Measurements from ENCODE around the gene ULBP2.
A peak's percentile ranks its signal among the peaks of the same experiment; 100 is the strongest.
"Not testable (repeated sequence)": the region's sequence is repeated elsewhere in the genome, so short reads cannot be mapped to it uniquely, and the experiment has no call there.

The ULBP2 gene

DNA sequence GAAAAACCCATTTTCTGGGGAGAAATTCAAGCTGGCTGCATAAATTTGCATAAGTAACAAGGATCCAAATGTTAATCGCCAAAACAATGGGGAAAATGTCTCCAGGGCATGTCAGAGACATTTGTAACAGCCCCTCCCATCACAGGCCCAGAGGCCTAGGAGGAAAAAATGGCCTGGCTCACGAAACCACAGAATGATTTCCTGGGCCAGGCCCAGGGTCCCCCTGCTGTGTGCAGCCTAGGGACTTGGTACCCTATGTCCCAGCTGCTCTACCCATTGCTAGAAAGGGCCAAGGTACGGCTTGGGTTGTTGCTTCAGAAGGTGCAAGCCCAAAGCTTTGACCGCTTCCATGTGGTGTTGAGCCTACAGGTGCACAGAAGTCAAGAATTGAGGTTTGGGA, 33.3 kb upstream of the ULBP2 start:
- not testable (repeated sequence) for DNase-seq (ENCODE audit: low read depth)

DNA sequence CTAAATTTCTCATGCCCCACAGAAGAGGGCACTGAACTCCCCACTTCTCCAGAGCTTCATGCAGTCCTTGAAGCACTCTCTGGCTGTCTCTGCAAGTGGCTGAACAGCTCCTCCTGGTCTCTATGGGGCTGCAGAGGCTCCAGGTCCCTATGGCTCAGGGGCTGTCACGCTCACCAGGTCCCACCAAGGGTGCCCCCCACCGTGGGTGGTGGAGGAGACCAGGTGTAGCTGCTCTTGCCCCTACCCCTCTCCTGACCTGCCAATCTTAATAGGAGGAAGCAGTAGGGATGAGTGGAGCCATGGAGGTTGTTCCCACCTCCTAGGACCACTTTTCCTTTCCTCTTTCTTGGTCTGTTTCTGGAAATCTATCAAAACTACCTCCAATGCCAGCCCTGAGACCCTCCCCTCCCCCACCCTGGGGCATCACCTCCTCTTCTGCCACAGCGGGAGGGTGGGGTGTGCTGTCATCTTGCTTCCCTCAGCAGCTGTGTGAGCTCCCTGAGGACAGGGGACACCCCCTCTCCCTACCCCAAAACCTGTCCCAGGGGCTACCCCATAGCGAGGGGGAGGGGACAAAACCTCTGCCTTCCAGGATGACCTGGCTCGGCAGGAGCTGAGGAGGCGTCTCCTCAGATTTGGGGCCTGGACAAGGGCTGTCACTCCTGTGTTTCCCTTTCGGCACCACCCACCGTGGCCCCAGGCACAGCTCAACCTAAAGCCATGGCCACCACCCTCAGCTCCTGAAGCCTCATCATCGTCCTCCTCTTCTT, 31.9 kb upstream of the ULBP2 start:
- DNase-seq (ENCODE audit: low read depth) = no peak

DNA sequence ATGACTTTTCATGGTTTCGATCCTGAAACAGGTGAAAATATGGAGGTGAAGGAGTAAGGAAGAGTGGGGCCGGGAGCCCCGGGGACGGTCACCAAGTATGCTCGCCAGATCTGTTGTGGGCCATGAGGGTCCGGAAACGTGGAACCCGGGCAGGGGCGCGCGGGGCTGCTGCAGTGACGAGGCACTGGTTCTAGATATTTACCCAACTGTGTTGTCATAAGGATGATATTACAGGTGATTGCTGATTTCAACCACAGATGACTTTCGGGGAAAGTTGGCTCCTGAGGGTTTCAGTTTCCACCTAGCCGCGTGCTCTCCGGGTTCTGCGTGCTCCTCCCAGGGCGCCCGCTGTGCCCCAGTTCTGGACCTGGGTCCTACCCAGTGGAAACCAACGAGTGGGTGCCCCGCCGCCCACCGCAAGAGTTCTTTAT, 31.1 kb upstream of the ULBP2 start:
- DNase-seq (ENCODE audit: low read depth) = no peak

DNA sequence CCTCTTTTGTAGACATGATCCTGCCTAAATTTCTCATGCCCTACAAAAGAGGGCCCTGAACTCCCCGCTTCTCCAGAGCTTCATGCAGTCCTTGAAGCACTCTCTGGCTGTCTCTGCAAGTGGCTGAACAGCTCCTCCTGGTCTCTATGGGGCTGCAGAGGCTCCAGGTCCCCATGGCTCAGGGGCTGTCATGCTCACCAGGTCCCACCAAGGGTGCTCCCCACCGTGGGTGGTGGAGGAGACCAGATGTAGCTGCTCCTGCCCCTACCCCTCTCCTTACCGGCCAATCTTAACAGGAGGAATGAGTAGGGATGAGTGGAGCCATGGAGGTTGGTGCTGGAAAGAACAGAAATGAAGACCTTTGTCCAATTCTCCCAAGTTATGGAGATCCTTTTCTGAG, 29.1 kb upstream of the ULBP2 start:
- DNase-seq (ENCODE audit: low read depth) = not testable (repeated sequence)

DNA sequence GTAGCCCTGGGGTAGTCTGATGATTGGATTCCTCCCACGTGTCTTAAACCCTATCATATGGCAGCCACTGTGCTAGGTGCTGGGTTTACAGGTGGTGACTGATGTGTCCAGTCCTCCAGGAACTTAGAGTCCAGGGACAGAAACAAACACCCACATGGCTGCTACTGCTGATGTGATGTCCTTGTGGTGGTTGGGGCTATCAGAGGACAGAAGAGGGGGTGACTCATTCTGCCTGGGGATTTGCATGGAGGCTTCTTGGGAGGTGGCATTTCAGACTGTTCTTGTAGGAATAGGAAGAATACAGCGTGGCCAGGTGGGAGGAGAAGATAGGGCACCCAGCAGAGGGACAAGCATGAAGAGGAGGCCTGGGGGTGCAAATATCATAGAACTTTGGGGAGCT, 28.7 kb upstream of the ULBP2 start:
- no peak for DNase-seq (ENCODE audit: low read depth)

DNA sequence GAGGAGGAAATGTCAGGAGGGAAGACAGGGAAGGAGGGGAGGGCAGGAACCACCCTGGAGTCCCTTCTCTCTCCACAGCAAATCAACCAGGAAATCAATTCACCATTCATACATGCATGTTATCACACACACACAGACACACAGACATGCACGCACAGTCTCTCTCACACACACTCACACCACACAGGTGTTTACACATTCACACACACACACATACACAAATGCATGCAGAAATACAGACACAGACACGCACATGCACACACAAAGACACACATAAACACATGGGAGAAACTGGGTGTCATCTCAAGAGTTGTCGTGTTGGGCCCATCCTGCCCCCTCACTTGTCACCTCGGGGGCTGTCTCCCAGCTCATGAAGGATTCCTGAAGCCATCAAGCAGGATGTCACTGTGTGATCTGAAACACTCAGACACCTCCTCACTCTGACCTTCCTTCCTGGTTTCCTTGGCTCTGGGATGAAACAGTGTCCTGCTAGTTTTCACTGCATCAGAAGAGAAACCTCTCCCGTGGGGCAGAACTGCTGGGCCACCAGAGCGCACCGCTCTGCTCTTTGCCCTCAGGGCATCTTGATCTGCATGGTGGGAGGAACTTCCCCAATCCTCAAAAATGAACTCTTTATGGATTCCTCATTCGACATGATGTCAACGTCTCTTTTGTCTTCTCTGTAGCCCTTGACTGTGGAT, 28.1 kb upstream of the ULBP2 start:
- DNase-seq (ENCODE audit: low read depth) = no peak

DNA sequence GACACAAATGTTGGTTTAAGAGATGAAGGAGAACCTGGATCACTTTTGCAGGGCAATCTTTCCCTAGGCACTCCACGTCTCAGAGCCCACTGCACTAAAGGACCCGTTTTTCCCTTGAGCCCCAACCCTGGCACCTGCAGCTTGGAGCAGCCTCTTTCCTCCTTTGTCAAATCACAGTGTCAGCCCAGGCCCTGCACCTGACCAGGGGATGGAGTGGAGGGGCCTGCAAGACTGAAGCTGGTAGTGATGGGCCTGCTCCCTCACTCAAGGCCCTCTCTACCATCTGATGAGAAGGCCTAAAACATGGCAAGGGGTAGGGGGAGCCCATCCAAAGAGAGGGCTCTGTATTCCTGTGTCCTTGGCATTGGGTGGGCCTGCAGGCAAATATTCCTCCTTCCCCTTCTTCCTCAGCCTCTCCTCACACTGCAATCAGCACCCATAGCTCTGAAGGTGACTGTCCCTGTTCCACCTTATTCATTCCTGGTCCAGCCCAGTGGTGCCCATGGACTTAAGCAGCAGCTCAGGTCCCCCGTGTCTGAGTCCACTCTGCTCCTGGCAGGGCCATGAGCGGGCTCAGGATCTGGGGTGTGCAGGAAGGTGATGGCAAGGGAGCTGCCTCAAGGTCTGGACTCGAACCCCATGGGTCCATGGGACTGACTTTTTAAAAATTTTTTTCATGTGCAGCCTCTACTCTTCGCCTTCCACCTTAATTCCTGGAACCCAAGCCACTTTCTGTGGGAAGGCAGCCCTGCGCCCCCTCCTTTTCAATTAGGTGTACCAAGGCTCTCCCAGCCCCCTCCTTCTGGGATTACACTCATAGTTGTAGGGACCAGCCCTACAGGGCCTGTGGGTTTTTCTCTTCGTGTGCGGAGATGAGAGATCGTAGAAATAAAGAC, 25.6 kb upstream of the ULBP2 start:
- no peak for DNase-seq (ENCODE audit: low read depth)

DNA sequence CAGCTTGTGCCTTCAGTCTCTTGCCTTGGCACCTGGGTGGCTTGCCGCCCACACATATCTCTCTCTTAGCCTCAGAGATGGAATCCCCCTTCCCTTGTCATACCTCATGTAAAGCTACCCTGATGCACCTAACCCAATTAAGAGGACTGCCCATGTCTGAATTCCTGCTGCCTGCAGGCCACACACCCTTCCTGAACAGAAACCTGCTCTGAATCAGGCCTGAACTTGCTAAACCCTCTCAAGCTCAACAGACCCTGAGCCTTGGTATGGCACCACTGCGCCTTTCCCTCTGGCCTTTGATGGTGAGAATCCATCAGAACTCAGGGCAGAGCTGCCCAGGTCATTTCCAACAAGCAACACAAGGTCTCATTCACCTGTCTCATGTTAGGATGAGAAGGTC, 24.1 kb upstream of the ULBP2 start:
- DNase-seq (ENCODE audit: low read depth) = no peak

DNA sequence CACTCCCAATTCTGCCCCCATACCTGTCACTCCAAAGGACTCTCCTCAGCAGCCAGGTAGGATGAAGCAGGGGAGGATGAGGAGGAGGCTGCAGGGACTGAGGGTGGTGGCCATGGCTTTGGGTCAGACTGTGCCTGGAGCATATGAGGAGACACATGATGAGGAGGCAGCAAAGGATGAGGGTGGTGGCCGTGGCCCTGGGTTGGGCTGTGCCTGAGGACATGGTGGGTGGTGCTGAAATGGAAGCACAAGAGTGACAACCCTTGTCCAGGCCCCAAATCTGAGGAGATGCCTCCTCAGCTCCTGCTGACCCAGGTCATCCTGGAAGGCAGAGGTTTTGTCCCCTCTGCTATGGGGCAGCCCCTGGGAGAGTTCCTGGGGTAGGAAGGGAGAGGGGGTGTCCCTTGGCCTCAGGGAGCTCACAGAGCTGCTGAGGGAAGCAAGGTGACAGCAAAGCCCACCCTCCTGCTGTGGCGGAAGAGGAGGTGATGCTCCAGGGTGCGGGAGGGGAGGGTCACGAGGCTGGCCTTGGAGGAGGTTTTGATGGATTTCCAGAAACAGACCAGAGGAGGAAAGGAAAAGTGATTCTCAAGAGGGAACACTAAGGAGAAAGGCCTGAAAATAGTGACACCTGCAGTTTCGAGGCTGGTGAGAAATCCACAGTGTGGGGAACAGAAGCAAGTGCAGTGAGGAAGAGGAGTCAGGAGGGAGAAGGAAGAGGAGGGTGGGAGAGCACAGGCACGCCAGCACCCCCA, 23.5 kb upstream of the ULBP2 start:
- DNase-seq (ENCODE audit: low read depth) = no peak

DNA sequence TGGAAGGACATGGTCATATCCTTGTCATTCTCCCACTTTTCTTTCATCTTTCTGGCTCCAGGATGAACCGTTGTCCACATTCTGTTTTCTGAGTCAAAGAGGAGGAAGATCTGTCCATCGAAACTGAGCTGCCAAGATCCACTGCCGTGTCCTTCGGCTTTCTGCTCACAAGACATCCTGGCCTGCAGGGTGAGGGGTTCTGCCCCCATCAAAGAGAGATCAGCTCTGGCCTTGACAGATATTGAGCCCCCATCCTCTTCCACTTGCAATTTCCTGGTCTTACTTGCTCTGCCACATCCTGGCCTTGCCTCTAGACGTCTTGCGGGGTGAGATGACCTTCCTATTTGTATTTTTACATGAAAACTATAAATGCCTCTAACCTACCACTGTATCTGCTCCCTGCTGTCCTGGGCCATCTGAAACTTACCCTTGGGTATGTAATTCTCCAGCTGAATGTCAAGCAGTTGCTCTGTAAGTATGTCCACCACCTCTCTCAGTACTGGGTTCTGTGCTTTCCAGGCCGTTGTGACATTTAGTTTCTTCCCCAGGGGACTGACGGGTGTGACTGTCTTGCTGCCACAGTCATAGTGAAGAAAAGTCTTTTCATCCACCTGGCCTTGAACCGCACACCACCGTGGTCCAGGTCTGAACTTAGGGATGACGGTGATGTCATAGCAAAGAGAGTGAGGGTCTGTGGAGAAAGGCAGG, 22.5 kb upstream of the ULBP2 start:
- not testable (repeated sequence) for DNase-seq (ENCODE audit: low read depth)

DNA sequence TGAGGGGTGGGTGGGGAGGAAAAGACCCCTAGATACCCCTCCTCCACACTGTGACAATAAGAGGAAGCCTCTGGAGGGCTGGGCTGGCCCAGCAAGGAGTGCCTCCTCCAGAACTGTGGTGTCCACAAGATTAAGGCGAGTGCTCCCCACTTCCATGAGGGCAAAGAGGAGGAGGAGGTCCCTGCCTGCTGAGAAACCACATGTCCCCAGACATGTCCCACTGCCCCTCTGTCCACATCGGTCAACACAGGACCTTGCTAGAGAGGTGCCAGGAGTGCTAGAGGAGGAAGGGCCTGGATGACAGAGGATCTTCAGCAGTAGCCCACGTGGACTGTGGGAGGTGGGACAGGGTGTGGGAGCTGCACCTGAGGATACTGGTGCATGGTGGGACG, 22.0 kb upstream of the ULBP2 start:
- no peak for DNase-seq (ENCODE audit: low read depth)

DNA sequence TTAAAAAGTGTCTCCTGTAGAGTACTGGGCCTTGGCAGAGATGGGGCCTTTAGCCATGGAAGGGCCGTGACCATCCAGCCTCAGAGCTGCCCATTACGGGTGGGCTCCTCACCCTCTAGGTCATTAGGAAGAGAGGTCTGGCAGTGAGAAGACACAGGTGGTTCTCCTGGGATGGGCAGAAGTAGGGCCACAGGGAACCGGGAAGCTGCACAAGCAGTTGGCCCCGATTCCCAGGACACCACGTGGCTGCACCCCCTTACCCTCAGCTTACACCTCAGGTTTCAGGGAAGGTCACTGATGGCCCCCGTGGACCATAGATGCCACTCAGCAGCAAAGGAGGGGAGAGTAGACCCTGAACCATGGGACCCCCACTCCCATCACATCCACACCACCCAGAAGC, 20.5 kb upstream of the ULBP2 start:
- DNase-seq (ENCODE audit: low read depth) = no peak

DNA sequence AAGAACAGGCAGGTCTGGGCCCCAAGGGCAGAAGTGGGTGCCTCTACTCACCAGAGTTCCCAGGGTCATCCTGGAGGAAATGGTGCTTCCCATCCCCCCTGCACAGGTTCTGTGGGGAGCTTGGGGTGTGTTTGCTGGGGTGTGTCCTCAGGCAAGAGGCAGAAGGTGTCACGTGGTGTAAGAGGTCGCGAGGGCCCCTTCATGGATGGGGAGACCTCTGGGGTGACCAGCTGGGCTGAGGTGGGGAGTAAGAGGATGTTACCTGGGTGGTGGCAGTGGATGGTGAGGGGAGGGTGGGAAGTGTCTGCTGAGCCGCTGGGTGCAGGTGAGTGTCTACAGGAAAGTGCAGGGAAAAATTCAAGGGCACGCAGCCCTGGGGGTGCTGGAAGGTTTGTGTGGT, 19.7 kb upstream of the ULBP2 start:
- DNase-seq (ENCODE audit: low read depth) = not testable (repeated sequence)

DNA sequence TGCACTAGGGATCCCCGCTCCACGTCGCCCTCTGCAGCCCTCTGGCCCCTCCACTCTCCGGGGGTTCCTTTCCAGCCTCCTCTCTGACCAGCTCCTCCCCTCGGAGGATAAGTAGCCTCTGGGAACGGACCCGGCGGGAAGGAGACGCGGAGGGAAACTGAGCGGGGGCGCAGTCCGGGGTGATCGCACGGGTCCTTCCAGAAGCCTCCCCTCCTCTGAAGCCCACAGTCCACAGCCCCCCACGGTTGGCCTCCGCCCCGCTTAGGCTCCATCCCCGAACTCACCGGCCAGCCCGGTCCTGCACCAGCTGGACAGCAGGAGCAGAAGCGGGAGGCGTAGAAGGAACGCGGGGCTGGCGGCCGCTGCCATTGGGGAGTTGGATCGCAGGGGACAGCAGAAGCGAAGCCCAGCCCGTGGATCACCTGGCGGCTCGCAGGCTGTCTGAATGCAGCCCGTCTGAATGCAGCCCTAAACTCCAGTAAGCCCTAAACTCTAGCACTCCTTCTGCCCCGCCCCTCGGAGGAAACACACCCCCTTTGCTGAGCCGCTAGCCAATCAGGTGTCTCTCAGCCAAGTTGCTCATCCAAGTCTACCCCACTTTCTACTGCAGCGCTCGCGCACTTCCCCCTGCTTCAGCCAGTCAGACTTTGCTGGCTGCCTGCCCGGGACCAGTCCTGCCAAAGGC, 19.0 kb upstream of the ULBP2 start, which contains the start of gene RAET1G:
Gene RAET1G (minus strand): TSS at position 480 of the 685 bp plus-strand sequence. CDS start 111 bp downstream, at position 369.
- peak; percentile 81 for DNase-seq (ENCODE audit: low read depth)

DNA sequence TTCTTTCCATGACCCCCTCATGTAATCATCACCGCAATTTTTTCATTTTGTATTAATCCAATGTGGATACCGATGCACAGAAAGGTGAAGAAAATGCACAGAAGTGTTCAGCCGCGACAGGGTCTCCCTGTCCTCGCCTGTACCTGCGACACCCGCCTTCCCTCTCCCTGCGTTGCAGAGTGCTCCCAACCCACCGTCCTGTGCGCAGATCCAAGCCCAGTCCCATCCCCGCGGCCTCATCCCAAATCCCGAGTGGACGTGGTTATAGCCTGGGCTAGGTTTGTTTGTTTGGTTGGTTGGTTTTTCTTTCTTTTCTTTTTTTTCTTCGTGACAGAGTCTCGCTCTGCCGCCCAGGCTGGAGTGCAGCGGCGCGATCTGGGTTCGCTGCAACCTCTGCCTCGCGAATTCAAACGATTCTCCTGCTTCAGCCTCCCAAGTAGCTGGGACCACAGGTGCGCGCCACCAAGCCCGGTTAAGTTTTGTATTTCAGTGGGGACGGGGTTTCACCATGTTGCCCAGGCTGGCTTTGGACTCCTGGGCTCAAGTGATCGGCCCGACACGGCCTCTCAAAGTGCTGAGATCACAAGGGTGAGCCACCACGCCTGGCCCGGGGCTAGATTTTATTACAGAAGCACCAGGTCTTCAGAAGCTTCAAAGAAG, 18.4 kb upstream of the ULBP2 start:
- no peak for DNase-seq (ENCODE audit: low read depth)

DNA sequence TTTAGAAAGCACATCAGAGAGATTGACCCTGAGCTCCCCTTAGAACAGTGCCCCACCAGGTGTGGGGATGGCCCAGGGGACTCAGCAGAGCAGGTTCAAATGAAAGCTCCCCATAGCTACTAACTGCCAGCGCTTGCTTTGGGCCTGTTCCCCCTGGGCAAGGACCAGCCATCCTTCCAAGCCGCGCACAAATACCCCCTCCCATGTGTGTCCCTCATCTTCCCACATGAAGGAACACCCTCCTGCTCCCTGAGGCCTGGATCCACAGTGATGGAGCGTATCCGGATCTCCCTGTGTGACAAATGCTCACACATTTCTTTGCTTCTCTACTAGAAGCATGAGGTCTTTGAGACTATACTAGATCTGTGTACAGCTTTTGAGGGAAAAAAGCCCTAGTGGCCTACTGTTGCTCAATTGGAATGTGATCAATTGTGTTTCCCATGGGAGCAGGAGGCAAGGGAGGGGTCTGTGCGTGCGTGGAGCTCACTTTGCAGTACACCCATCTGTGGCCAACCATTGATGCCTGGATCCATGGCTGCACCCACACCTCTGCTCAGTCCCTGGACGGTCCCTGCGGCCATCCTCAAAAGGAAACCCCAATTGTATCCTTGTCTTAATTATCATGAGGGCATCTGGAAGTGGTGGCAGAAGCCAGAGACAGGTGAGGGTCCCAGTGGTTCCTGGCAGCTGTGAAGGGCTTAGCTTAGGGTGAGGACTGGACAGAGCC, 17.4 kb upstream of the ULBP2 start:
- DNase-seq (ENCODE audit: low read depth) = no peak

DNA sequence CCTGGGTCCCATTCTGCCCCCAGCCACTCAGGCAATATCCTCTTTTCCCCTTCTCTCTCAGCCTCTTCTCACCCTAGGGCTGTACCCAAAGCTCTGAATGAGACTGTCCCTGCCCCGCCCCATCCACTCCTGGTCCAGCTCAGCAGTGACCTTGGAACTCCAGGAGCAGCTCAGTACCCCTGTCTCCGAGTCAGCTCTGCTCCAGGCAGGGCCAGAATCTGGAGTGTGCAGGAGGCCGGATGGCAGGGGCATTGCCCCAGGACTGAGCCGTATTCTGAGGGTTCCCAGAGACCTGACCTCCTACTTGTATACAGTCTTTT, 16.9 kb upstream of the ULBP2 start:
- DNase-seq (ENCODE audit: low read depth) = no peak

DNA sequence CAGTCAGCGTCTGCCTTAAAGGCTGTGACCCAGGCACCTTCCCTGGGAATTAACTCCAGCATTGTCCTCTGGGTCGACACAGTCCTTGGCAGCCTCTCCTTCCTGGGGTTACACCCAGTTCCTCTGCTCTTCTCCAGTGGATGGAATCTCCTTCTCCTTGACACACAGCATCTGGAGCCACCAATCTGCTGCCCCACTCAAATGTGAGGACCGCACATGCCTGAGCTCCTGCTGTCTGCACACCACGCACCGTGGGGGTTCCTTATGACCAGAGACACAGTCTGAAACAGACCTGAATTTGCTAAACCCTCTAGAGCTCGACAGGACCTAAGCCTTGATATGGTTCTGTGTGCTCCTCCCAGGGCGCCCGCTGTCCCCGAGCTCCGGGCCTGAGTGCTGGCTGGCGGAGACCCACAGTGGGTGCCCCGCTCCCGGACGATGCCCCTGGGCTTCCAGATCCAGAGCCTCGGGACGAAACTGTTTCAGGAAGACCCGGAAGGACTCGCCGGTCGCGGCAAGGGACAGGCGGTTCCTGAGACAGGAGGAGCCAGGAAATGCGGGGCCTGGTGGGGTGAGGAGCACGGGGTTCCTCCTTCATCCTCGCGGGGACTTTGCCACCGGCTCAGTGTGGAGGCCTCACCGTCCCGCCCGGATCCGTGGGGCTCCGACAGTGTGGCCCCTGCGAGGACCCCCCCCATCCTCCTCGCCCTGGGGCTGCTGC, 16.4 kb upstream of the ULBP2 start:
- DNase-seq (ENCODE audit: low read depth) = no peak

Measured in GM04504 (cell line).